HepG2 (cell line): ENCODE data around the gene PPIA. TPM values are rescaled to one million over a fixed set of nuclear protein-coding genes. Genes with fewer than 3 reads are reported as not detected.
A peak's percentile ranks its signal among the peaks of the same experiment; 100 is the strongest.

Experiments used
- GRHL1 ChIP-seq: sonication (generic); formaldehyde crosslinking; conservative IDR thresholded peaks from 2 replicates; pipeline ENCODE4 v1.8.0; 2022; ENCODE audit warnings: missing genetic modification reagents
- JUN ChIP-seq: sonication (generic); formaldehyde crosslinking; IDR thresholded peaks from 2 replicates; pipeline ENCODE4 v1.4.0; 2020; ENCODE audit warnings: mild to moderate bottlenecking, missing genetic modification reagents
- MLLT10 ChIP-seq: sonication (generic); formaldehyde crosslinking; IDR thresholded peaks from 2 replicates; pipeline ENCODE4 v1.4.0; 2020; ENCODE audit warnings: missing genetic modification reagents
- PCBP2 ChIP-seq: fragments of 200-400 bp; formaldehyde crosslinking; optimal IDR thresholded peaks from 2 replicates; pipeline ENCODE3; 2018; ENCODE audit warnings: low read length, low read depth; ENCODE audit not compliant: poor library complexity, severe bottlenecking
- RFXANK ChIP-seq: IDR thresholded peaks from 2 replicates; pipeline ENCODE4 v1.6.1; 2016
- RFXAP ChIP-seq: sonication (generic); formaldehyde crosslinking; IDR thresholded peaks from 2 replicates; pipeline ENCODE4 v1.4.0; 2020; ENCODE audit warnings: missing genetic modification reagents, borderline replicate concordance
- SIN3B ChIP-seq: fragments of 150-350 bp; IDR thresholded peaks from 2 replicates; pipeline ENCODE4 v1.6.1; 2014; ENCODE audit warnings: low read length
- TRAFD1 ChIP-seq: sonication (generic); formaldehyde crosslinking; IDR thresholded peaks from 2 replicates; pipeline ENCODE4 v1.5.1; 2020; ENCODE audit warnings: missing genetic modification reagents, mild to moderate bottlenecking, borderline replicate concordance
- XBP1 ChIP-seq: sonication (generic); formaldehyde crosslinking; IDR thresholded peaks from 2 replicates; pipeline ENCODE4 v1.5.0; 2020; ENCODE audit warnings: missing genetic modification reagents
- ZFP37 ChIP-seq: sonication (generic); formaldehyde crosslinking; IDR thresholded peaks from 2 replicates; pipeline ENCODE4 v1.4.0; 2020; ENCODE audit warnings: missing genetic modification reagents, borderline replicate concordance
- ZNF292 ChIP-seq: sonication (generic); formaldehyde crosslinking; IDR thresholded peaks from 2 replicates; pipeline ENCODE4 v1.8.1; 2022; ENCODE audit warnings: mild to moderate bottlenecking, low read depth, missing genetic modification reagents, borderline replicate concordance
- ZNF3 ChIP-seq: IDR thresholded peaks from 2 replicates; pipeline ENCODE4 v1.7.0; 2017; ENCODE audit warnings: inconsistent platforms
- ZNF343 ChIP-seq: sonication (generic); formaldehyde crosslinking; IDR thresholded peaks from 2 replicates; pipeline ENCODE4 v1.4.0; 2020; ENCODE audit warnings: mild to moderate bottlenecking, missing genetic modification reagents
- ZNF383 ChIP-seq: sonication (generic); formaldehyde crosslinking; IDR thresholded peaks from 2 replicates; pipeline ENCODE4 v1.4.0; 2020; ENCODE audit warnings: missing genetic modification reagents, mild to moderate bottlenecking, borderline replicate concordance
- ZNF546 ChIP-seq: sonication (generic); formaldehyde crosslinking; conservative IDR thresholded peaks from 2 replicates; pipeline ENCODE4 v1.8.1; 2023; ENCODE audit warnings: mild to moderate bottlenecking, missing genetic modification reagents
- ZNF609 ChIP-seq: sonication (generic); formaldehyde crosslinking; IDR thresholded peaks from 2 replicates; pipeline ENCODE4 v1.4.0; 2020; ENCODE audit warnings: mild to moderate bottlenecking, missing genetic modification reagents, borderline replicate concordance
- ZNF749 ChIP-seq: sonication (generic); formaldehyde crosslinking; IDR thresholded peaks from 2 replicates; pipeline ENCODE4 v1.8.0; 2022; ENCODE audit warnings: mild to moderate bottlenecking, missing genetic modification reagents, moderate library complexity, borderline replicate concordance
- ZNF766 ChIP-seq: sonication (generic); formaldehyde crosslinking; IDR thresholded peaks from 2 replicates; pipeline ENCODE4 v1.5.0; 2020; ENCODE audit warnings: missing genetic modification reagents, borderline replicate concordance
- ZNF878 ChIP-seq: sonication (generic); formaldehyde crosslinking; IDR thresholded peaks from 2 replicates; pipeline ENCODE4 v1.8.1; 2023; ENCODE audit warnings: mild to moderate bottlenecking, missing genetic modification reagents, moderate library complexity
- polyA plus RNA-seq, 8 experiments: library from polyadenylated mRNA; depleted of rRNA in 3 of 8; stranded (reverse) in 7 of 8; unstranded in 1 of 8; fragments of >200 nt; fragmentation: Illumina TruSeq in 4 of 8; extraction: Trizol in 4 of 8; gene quantifications; 2 replicates each; pipeline versions ENCODE4 v1.2.1 to v1.2.3, GENCODE V29; 2011 to 2016; ENCODE audit warnings: low read depth in 4 of 8, missing spikeins in 1 of 8, mixed read lengths in 1 of 8; ENCODE audit not compliant: insufficient read depth in 1 of 8
- total RNA-seq, 5 experiments: library from RNA; depleted of rRNA; stranded (reverse); fragments of >200 nt; fragmentation: Illumina TruSeq; extraction: Trizol; gene quantifications; 2 replicates each; pipeline ENCODE4 v1.2.3, GENCODE V29; 2016; ENCODE audit warnings: low read depth in 1 of 5
- TF ChIP-seq, protein P1 (sequence below): sonication (generic); formaldehyde crosslinking; IDR thresholded peaks from 2 replicates; pipeline ENCODE4 v1.5.0; 2020; ENCODE audit warnings: missing genetic modification reagents, mild to moderate bottlenecking, borderline replicate concordance
- TF ChIP-seq, protein P2 (sequence below): sonication (generic); formaldehyde crosslinking; IDR thresholded peaks from 2 replicates; pipeline ENCODE4 v1.8.0; 2022; ENCODE audit warnings: mild to moderate bottlenecking, missing genetic modification reagents, moderate library complexity

Gene PPIA
- total and polyA plus RNA-seq, 2 of the 13 experiments (the other 11 are each of a cell fraction or from before 2014, with no cell fraction given), result 2,268 to 3,010 TPM

DNA sequence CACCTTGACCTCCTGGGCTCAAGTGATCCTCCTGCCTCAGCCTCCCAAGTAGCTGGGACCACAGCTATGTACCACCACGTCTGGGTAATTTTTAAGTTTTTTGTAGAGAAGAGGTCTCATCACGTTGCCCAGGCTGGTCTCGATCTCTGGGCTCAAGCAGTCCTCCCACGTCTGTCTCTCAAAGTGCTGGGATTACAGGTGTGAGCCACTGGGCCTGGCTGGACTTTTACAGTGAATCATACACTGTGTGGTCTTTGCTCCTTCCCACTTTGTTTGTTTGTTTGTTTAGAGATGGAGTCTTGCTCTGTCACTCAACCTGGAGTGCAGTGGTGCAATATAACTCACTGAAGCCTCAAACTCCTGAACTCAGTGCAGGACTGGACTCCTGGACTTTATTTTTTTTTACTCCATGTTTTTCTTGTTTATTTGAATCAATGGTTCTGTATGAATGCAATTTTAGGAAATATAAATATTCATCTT lies 12.5 kb downstream of the PPIA start (continued):
- TF ChIP-seq GRHL1 (no peak), ZNF3 (no peak), PCBP2 (no peak), ZNF343 (CRISPR knock-in tag) (no peak), XBP1 (CRISPR knock-in tag) (no peak), ZNF383 (CRISPR knock-in tag) (no peak), SIN3B (no peak), ZNF546 (no peak), ZNF878 (CRISPR knock-in tag) (no peak), ZNF292 (CRISPR knock-in tag) (0 out of 2 replicates have a peak, but pooled peaks have one; percentile 22), ZNF766 (CRISPR knock-in tag) (no peak), MLLT10 (CRISPR knock-in tag) (no peak), JUN (CRISPR knock-in tag) (0 out of 2 replicates have a peak, but pooled peaks have one; percentile 55), RFXANK (CRISPR knock-in tag) (no peak), TRAFD1 (CRISPR knock-in tag) (no peak), ZNF749 (CRISPR knock-in tag) (no peak), RFXAP (CRISPR knock-in tag) (no peak), ZFP37 (CRISPR knock-in tag) (no peak), ZNF609 (CRISPR knock-in tag) (no peak)
- TF ChIP-seq, protein P1, sequence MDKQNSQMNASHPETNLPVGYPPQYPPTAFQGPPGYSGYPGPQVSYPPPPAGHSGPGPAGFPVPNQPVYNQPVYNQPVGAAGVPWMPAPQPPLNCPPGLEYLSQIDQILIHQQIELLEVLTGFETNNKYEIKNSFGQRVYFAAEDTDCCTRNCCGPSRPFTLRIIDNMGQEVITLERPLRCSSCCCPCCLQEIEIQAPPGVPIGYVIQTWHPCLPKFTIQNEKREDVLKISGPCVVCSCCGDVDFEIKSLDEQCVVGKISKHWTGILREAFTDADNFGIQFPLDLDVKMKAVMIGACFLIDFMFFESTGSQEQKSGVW (CRISPR knock-in tag), result no peak
- TF ChIP-seq, protein P2, sequence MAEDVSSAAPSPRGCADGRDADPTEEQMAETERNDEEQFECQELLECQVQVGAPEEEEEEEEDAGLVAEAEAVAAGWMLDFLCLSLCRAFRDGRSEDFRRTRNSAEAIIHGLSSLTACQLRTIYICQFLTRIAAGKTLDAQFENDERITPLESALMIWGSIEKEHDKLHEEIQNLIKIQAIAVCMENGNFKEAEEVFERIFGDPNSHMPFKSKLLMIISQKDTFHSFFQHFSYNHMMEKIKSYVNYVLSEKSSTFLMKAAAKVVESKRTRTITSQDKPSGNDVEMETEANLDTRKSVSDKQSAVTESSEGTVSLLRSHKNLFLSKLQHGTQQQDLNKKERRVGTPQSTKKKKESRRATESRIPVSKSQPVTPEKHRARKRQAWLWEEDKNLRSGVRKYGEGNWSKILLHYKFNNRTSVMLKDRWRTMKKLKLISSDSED, result no peak
